GM12878 (cell line): ENCODE measurements around the gene FAM219A. TPM values are rescaled to one million over a fixed set of nuclear protein-coding genes. Genes with fewer than 3 reads are reported as not detected.

ENCODE experiments used
- ATAC-seq: fragments of 200-7000 bp; cut with Tn5 transposase; 3 replicates; pipeline ENCODE4 v1.9.1; 2020; ENCODE audit warnings: mild to moderate bottlenecking, moderate library complexity
- BruUV-seq: library from RNA; stranded (reverse); fragments of 400-500 nt; replicated peaks from 2 replicates; lab custom pipeline; 2021; lab: Mats Ljungman, UMichigan
- CTCF ChIA-PET: fragments of 300-600 bp; sonication (Branson Sonifier 250); formaldehyde crosslinking; extraction: SDS; loops from one replicate; lab custom pipeline; 2021; ENCODE audit warnings: inconsistent platforms; lab: Yijun Ruan, JAX
- POLR2A ChIA-PET: fragments of 350-600 bp; formaldehyde crosslinking; extraction: SDS; loops from one replicate; lab custom pipeline; 2021; ENCODE audit warnings: inconsistent platforms; lab: Charles Lee
- RAD21 ChIA-PET: fragments of 300-600 bp; sonication (Branson Sonifier 250); formaldehyde crosslinking; loops from one replicate; lab custom pipeline; 2023; ENCODE audit warnings: antibody characterized with exemption; ENCODE audit not compliant: unreplicated experiment; lab: Charles Lee
- SMC1A ChIA-PET: fragments of 300-600 bp; sonication (Branson Sonifier 250); formaldehyde crosslinking; loops from one replicate; lab custom pipeline; 2023; ENCODE audit not compliant: unreplicated experiment, uncharacterized antibody; lab: Charles Lee
- DNase-seq: peaks from one replicate; pipeline ENCODE4 v3.0.0-alpha.2; 2011; ENCODE audit warnings: low read depth, low spot score
- FAIRE-seq: peaks from 3 replicates; lab custom pipeline; 2011; peaks lifted over from hg19 to GRCh38; lab: Jason Lieb, UNC
- H2AFZ ChIP-seq: 2 replicates; pipeline ENCODE4 v1.6.0; 2011; ENCODE audit warnings: low read depth, low read length, control low read depth; ENCODE audit not compliant: control insufficient read depth
- H3K27ac ChIP-seq: 2 replicates; pipeline ENCODE4 v1.5.1; 2011; ENCODE audit warnings: control low read depth; ENCODE audit not compliant: control insufficient read depth, insufficient read depth
- H3K27me3 ChIP-seq, 2 experiments: replicated peaks in 1 of 2; 2 replicates each; pipeline versions ENCODE4 v1.6.0 to v1.6.1; 2011; ENCODE audit warnings: low read length in 1 of 2; ENCODE audit not compliant: control insufficient read depth in 2 of 2, insufficient read depth in 2 of 2
- H3K36me3 ChIP-seq, 2 experiments: 2 replicates each; pipeline ENCODE4 v1.5.1; 2011; ENCODE audit warnings: low read length in 1 of 2; ENCODE audit not compliant: control insufficient read depth in 2 of 2, insufficient read depth in 2 of 2
- H3K4me1 ChIP-seq: 2 replicates; pipeline ENCODE4 v1.6.1; 2011; ENCODE audit warnings: mild to moderate bottlenecking, low read length, moderate library complexity, mixed read lengths; ENCODE audit not compliant: control insufficient read depth, insufficient read depth
- H3K4me2 ChIP-seq: 2 replicates; pipeline ENCODE4 v1.6.0; 2011; ENCODE audit warnings: control low read depth; ENCODE audit not compliant: control insufficient read depth, insufficient read depth
- H3K4me3 ChIP-seq: fragments of 200-600 bp; sonication (generic); 2 replicates; pipeline ENCODE4 v1.5.1; 2016
- H3K79me2 ChIP-seq: 2 replicates; pipeline ENCODE4 v1.6.0; 2011; ENCODE audit warnings: low read length; ENCODE audit not compliant: control insufficient read depth, insufficient read depth
- H3K9ac ChIP-seq: 2 replicates; pipeline ENCODE4 v1.8.0; 2011; ENCODE audit warnings: low read length, control low read depth, mixed read lengths; ENCODE audit not compliant: control insufficient read depth, insufficient read depth
- H3K9me3 ChIP-seq: replicated peaks from 3 replicates; pipeline ENCODE4 v1.5.1; 2011; ENCODE audit warnings: mild to moderate bottlenecking, low read length; ENCODE audit not compliant: control insufficient read depth, insufficient read depth
- H4K20me1 ChIP-seq: 2 replicates; pipeline ENCODE4 v1.6.0; 2011; ENCODE audit not compliant: control insufficient read depth, insufficient read depth
- BACH1 ChIP-seq: fragments of 450-650 bp; IDR thresholded peaks from 2 replicates; pipeline ENCODE4 v1.6.1; 2017; ENCODE audit warnings: mild to moderate bottlenecking, borderline replicate concordance
- CHD1 ChIP-seq: IDR thresholded peaks from 2 replicates; pipeline ENCODE4 v1.6.1; 2012; ENCODE audit warnings: low read depth, low read length, improper control_type of control experiment
- IKZF2 ChIP-seq, 2 experiments: fragments of 450-650 bp; IDR thresholded peaks; 2 replicates each; pipeline ENCODE4 v1.6.1; 2017; ENCODE audit warnings: mild to moderate bottlenecking in 2 of 2, moderate library complexity in 2 of 2
- KAT2A ChIP-seq: conservative IDR thresholded peaks from 2 replicates; pipeline ENCODE4 v1.6.1; 2011; ENCODE audit warnings: low read depth, low read length; ENCODE audit not compliant: control insufficient read depth
- KLF5 ChIP-seq: fragments of 450-650 bp; IDR thresholded peaks from 2 replicates; pipeline ENCODE4 v1.6.1; 2014; ENCODE audit warnings: mild to moderate bottlenecking; ENCODE audit not compliant: partially characterized antibody
- NFYB ChIP-seq: IDR thresholded peaks from 2 replicates; pipeline ENCODE4 v1.6.1; 2011; ENCODE audit warnings: low read depth, mild to moderate bottlenecking, low read length, improper control_type of control experiment, moderate library complexity; ENCODE audit not compliant: insufficient read depth
- NR2C1 ChIP-seq: fragments of 450-650 bp; IDR thresholded peaks from 2 replicates; pipeline ENCODE4 v1.6.1; 2017; ENCODE audit warnings: antibody characterized with exemption, mild to moderate bottlenecking, moderate library complexity
- PKNOX1 ChIP-seq: fragments of 450-650 bp; IDR thresholded peaks from 2 replicates; pipeline ENCODE4 v1.6.1; 2016; ENCODE audit warnings: mild to moderate bottlenecking
- RELA ChIP-seq: fragments of 450-650 bp; IDR thresholded peaks from 2 replicates; pipeline ENCODE4 v1.8.0; 2014; ENCODE audit warnings: borderline replicate concordance; ENCODE audit not compliant: partially characterized antibody
- SMC3 ChIP-seq: IDR thresholded peaks from 2 replicates; pipeline ENCODE4 v1.6.1; 2011; ENCODE audit warnings: low read length, improper control_type of control experiment, borderline replicate concordance
- TBL1XR1 ChIP-seq: IDR thresholded peaks from 2 replicates; pipeline ENCODE4 v1.6.1; 2012; ENCODE audit warnings: low read depth, low read length, improper control_type of control experiment
- USF2 ChIP-seq: IDR thresholded peaks from 2 replicates; pipeline ENCODE4 v1.6.1; 2011; ENCODE audit warnings: low read depth, low read length, improper control_type of control experiment, borderline replicate concordance
- ZZZ3 ChIP-seq: IDR thresholded peaks from 2 replicates; pipeline ENCODE4 v1.6.1; 2011; ENCODE audit warnings: low read depth; ENCODE audit not compliant: control insufficient read depth, insufficient read length
- WGBS: methylation state at CpG from one replicate; pipeline ENCODE4 v1.1.6; 2016; ENCODE audit warnings: low lambda C conversion rate; ENCODE audit not compliant: insufficient replicate concordance, insufficient coverage; ENCODE audit errors: missing lambda C conversion rate; 5-methylcytosine and 5-hydroxymethylcytosine counted together
- in situ Hi-C: fragments of 300-500 bp; cut with MboI; formaldehyde crosslinking; loops from 9 replicates; pipeline ENCODE4 v1.14.3; 2018; ENCODE audit warnings: mixed read lengths
- intact Hi-C: fragments of 100-400 bp; cut with micrococcal nuclease; formaldehyde crosslinking; loops from one replicate; pipeline ENCODE4 v1.14.2; 2022; ENCODE audit not compliant: unreplicated experiment
- polyA plus RNA-seq, 11 experiments: library from polyadenylated mRNA; depleted of rRNA in 4 of 11; unstranded in 6 of 11; stranded (reverse) in 5 of 11; fragments of >200 nt; fragmentation: Nextera tagmentation in 4 of 11; fragmentation: Illumina TruSeq in 1 of 11; extraction: Ambion mirVana in 4 of 11; extraction: Trizol in 1 of 11; gene quantifications; 1 replicate in 1 of 11; 2 replicates in 10 of 11; pipeline versions ENCODE4 v1.2.1 to v1.2.3, GENCODE V29; 2011 to 2016; ENCODE audit warnings: inconsistent platforms in 2 of 11, missing spikeins in 2 of 11, low read depth in 1 of 11
- total RNA-seq, 4 experiments: library from RNA; depleted of rRNA in 3 of 4; stranded (reverse); fragments of >200 nt in 3 of 4; fragmentation: Illumina TruSeq in 1 of 4; extraction: Trizol in 1 of 4; gene quantifications; 2 replicates each; pipeline versions ENCODE4 v1.2.1 to v1.2.3, GENCODE V29; 2013 to 2021

Gene FAM219A
- total and polyA plus RNA-seq, 10 of the 15 experiments (the other 5 are each of a cell fraction or from before 2014, with no cell fraction given): 0.11 to 2.0 (median 0.71) TPM

DNA sequence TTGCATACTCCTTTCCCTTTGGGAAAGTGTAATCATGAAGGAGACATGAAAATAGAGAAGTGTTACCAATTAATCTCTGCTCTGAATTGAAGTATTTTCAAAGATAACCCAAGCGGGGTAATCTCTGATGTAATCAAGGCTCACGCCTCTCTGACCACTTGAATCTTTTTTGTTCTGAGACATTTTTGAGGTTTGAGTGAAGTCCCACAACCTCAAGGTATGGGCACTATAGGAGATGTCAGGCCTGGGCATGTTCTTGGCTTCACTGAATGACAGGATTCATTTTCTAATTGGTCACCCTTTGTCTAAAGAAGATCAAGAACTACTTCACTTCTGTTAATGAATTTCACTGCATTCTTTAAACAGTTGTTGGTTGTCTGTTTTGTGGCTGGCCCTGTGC, 40.7 kb upstream of the FAM219A start:
- ChIA-PET RAD21 (no interaction called here), CTCF (interaction anchor here (1.0 to 3.8 kb wide), 2 partner anchors 12 to 95 kb away, joined by 3 to 38 read pairs; no protein-coding TSS in a partner anchor), POLR2A (no interaction called here), SMC1A (no interaction called here)
- Histone ChIP-seq H3K36me3 (no peaks in the 10 kb centered on the region), H4K20me1 (peaks cover 9% of the 10 kb centered on the region), H3K27ac (no peak overlapping the region), H3K9me3 (no peaks in the 10 kb centered on the region), H3K9ac (no peak overlapping the region), H3K4me1 (no peaks in the 10 kb centered on the region), H2AFZ (no peak overlapping the region), H3K79me2 (no peaks in the 10 kb centered on the region), H3K27me3 (peaks cover 3 to 15% of the 10 kb centered on the region in 2 experiments), H3K4me3 (no peak overlapping the region), H3K4me2 (no peak overlapping the region)
- 25% methylated on average over 2 of the region's 2 CpGs for WGBS
- no TSS peak for BruUV-seq
- TF ChIP-seq ZZZ3 (no peak), NR2C1 (no peak), PKNOX1 (no peak), CHD1 (no peak), KAT2A (no peak), IKZF2 (IDR thresholded peaks at IDR 0.05) (no peak), SMC3 (no peak), USF2 (no peak), TBL1XR1 (no peak), RELA (no peak), KLF5 (no peak), BACH1 (no peak), NFYB (no peak)
- FAIRE-seq: no peak
- peak; percentile 32; the same call in 1 of the 3 replicates for ATAC-seq
- in situ Hi-C loops: no loop called here
- intact Hi-C loops: no loop called here
- DNase-seq: no peak
